Mononuclear cell (primary cell): ENCODE results near the gene UTP25. TPM values are rescaled to one million over a fixed set of nuclear protein-coding genes. Genes with fewer than 3 reads are reported as not detected.
"Not testable (repeated sequence)": the region's sequence is repeated elsewhere in the genome, so short reads cannot be mapped to it uniquely, and the experiment has no call there.

Experiments
- H3K27me3 ChIP-seq: 2 replicates; pipeline ENCODE4 v1.6.0; 2011; ENCODE audit warnings: low read length, control low read depth; ENCODE audit not compliant: insufficient read depth
- H3K4me1 ChIP-seq: 2 replicates; pipeline ENCODE4 v1.5.1; 2011; ENCODE audit warnings: mild to moderate bottlenecking, low read length, control low read depth; ENCODE audit not compliant: insufficient read depth
- H3K4me3 ChIP-seq: 2 replicates; pipeline ENCODE4 v1.5.1; 2011; ENCODE audit warnings: mild to moderate bottlenecking, low read length, moderate library complexity
- H3K9me3 ChIP-seq: 2 replicates; pipeline ENCODE4 v1.5.1; 2011; ENCODE audit warnings: low read depth, mild to moderate bottlenecking, control low read depth, low read length
- total RNA-seq: library from RNA; depleted of rRNA; stranded (reverse); fragments of >200 nt; gene quantifications from one replicate; pipeline ENCODE4 v1.2.3, GENCODE V29; 2012

Gene UTP25
- total RNA-seq, 1 donor: 9.3 TPM

DNA sequence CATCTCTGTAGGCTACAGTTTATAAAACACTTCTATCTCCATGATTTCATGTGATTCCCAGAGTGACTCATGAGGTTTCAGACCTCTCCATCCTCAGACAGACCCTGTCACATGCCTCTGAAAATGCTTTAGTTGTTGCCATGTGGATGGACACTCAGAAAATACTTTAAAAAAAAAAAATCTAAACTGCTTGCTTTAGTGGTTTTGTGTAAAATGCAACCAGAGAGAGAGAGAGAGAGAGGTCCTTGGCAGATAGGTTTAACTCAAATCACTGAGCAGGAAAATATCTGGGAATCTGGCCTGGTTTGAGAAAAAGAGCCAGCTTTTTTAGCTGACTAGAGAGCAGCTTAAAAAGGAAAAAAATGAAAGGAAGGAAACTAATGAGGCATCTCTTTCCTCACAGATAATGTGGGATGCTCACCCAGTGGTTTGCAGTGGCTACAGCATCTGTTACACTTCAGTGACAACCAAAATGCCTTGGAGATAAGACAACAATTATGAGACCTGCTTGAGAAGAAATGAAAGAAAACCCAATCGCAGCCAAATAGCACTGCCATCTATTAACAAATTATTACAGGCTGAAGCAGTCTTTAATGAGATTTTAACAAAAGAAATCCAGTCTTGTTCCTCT lies 55.7 kb downstream of the UTP25 start:
- Histone ChIP-seq H3K4me3 (no peak overlapping the region), H3K27me3 (peaks cover 7% of the 10 kb centered on the region), H3K9me3 (no peaks in the 10 kb centered on the region), H3K4me1 (no peaks in the 10 kb centered on the region)

DNA sequence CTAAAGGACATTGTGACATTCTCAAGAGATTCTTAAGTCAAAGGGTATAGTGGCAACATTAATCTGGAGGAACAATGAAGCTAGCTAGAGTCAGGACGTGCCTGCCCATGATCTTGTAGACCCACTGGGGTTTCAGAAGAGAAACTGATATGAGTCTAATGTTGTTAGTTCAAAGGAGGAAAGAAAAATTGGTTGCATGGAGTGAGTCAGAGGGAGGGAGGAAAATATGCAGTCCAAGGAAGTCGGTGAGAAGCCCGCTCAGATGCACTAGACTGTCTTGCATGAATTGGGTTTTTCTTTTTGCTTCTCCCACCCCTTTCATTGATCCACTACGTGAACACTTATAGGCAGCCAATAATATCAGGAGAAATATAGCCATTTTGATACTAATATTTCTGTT lies 56.5 kb downstream of the UTP25 start:
- H3K4me3 ChIP-seq: no peak overlapping the region
- no peaks in the 10 kb centered on the region for H3K9me3 ChIP-seq
- H3K27me3 ChIP-seq: peaks cover 5% of the 10 kb centered on the region
- no peaks in the 10 kb centered on the region for H3K4me1 ChIP-seq

DNA sequence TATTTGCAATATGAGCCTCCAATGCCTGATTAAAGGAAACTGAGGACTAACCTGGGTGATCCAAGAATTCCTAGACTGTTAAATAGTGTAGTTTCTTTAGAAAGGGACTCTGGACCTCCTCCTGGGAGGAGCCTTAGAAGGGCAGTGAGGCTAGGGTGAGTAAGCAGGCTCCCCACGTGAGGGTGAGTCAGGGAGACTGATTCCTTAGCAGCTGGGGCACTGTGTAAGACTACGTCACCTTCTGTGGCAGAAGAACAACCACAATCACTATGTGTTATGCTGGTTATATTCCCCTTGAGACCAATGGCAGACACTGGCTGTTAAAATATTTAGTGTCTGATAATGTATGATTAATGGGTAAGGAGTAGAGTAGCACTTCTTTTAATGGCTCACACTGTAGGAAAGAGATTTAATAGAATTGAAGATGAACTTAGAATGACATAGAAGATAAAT lies 56.9 kb downstream of the UTP25 start:
- H3K9me3 ChIP-seq: no peaks in the 10 kb centered on the region
- H3K4me3 ChIP-seq: no peak overlapping the region
- H3K4me1 ChIP-seq: no peaks in the 10 kb centered on the region
- peaks cover 5% of the 10 kb centered on the region for H3K27me3 ChIP-seq

DNA sequence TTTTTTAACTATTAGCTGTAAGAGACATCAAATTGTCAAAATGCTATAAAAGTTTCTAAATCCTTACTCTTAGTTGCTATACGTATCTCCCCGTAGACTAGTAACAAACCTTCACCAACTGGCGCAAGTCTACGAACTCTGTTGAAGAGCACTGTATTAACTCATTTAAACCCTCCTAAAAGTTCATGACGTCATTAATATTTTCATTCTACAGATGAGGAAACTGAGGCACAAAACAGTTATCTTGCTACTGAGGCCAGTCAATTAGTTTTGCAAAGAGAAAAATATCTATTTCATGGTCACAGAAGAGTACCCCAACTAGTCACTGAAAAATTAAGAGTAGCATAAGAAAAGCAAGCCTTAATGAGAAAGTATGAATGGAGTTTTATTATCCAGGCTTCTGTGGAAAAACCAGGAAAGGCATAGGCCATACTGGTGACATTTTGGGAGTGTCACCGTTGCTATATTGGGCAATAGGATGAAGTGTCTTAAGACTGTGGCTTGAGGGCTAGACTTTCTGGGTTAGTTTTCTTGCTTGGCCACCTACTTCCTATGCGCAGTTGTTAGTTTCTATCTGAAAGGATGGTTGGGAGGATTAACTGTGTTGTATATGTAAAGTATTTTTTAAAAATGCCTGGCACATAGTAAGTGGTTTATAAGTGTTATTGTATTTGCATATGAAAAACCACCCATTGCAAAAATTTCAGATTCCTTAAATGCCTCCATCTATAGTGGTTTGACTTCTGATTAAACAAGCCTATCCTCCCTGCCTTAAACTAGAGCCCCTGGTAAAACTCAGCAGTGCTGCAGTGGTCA lies 57.8 kb downstream of the UTP25 start:
- no peak overlapping the region for H3K4me3 ChIP-seq
- H3K27me3 ChIP-seq: peaks cover 5% of the 10 kb centered on the region
- no peaks in the 10 kb centered on the region for H3K9me3 ChIP-seq
- H3K4me1 ChIP-seq: no peaks in the 10 kb centered on the region

DNA sequence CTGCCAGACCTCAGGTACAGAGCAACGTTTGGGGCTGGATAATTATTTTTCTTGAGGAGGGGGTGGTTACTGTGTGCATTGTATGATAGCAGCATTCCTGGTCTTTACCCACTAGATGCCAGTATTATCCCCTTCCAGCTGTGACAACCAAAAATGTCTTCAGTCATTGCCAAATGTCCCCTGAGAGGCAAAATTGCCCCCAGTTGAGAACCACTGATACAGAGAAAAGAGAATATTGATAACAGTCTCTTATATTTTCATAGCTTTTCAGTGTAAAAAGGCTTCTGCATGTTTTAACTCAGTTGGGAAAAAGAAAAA lies 58.4 kb downstream of the UTP25 start:
- Histone ChIP-seq H3K27me3 (peaks cover 5% of the 10 kb centered on the region), H3K4me1 (no peaks in the 10 kb centered on the region), H3K4me3 (no peak overlapping the region), H3K9me3 (no peaks in the 10 kb centered on the region)

DNA sequence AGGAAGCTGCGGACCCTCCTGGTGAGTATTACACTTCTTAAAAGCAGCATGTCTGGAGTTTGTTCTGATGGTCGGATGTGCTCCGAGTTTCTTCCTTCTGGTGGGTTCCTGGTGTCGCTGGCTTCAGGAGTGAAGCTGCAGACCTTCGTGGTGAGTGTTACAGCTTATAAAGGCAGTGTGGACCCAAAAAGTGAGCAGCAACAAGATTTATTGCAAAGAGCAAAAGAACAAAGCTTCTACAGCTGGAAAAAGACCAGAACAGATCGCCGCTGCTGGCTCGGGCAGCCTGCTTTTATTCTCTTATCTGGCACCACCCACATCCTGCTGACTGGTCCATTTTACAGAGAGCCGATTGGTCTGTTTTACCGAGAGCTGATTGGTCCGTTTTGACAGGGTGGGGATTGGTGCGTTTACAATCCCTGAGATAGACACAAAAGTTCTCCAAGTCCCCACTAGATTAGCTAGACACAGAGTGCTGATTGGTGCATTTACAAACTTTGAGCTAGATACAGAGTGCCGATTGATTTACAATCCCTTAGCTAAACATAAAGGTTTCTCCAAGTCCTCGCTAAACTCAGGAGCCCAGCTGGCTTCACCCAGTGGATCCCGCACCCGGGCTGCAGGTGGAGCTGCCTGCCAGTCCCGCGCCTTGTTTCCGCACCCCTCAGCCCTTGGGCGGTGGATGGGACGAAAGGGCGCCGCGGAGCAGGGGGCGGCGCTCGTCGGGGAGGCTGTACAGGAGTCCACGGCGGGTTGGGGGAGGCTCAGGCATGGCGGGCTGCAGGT lies 60.7 kb downstream of the UTP25 start:
- H3K4me3 ChIP-seq: not testable (repeated sequence)

DNA sequence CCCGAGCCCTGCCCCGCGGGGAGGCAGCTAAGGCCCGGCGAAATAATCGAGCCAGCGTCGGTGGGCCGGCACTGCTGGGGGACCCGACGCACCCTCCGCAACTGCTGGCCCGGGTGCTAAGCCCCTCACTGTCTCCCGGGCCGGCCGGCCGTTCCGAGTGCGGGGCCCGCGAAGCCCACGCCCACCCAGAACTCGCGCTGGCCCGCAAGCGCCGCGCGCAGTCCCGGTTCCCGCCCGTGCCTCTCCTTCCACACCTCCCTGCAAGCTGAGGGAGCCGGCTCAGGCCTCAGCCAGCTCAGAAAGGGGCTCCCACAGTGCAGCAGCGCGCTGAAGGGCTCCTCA lies 61.3 kb downstream of the UTP25 start:
- H3K4me3 ChIP-seq: no peak overlapping the region
- no peaks in the 10 kb centered on the region for H3K4me1 ChIP-seq
- H3K9me3 ChIP-seq: no peaks in the 10 kb centered on the region
- H3K27me3 ChIP-seq: peaks cover 2% of the 10 kb centered on the region

More for the DNA sequence above, 60.7 kb downstream of the UTP25 start:
- not testable (repeated sequence) for H3K4me1 ChIP-seq, H3K9me3 ChIP-seq, H3K27me3 ChIP-seq

DNA sequence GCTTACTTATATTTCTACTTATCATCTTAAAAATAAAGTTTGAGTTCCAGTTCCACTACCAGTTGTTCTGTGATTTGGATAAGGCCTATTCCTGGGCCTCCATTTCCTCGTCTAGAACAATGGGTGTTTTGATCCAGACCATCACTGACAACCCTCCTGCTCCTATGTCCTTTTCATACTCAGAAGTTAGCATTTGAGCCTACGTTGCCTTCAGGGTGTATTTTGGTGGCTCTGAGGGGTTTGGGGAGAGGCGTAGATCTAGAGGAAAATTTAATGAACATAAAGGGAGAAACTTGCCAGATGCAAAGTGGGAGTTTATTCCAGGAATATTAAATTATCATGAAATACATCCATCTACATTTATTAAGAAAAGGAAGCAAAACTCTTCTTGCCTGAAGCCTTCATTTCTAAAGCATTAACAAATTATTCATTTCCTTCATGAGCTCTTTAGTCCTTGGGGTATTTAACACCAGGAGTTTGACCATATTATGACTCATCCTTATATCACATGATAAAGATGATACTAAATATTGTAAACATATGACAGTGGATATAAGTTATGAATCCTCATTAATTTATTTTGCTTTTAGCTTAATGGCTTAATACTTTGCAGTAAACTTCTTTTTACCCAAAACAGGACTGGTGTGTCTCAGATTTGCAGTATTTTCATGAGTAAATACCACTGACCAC lies 63.0 kb downstream of the UTP25 start:
- no peaks in the 10 kb centered on the region for H3K9me3 ChIP-seq
- H3K27me3 ChIP-seq: no peaks in the 10 kb centered on the region
- no peak overlapping the region for H3K4me3 ChIP-seq
- no peaks in the 10 kb centered on the region for H3K4me1 ChIP-seq

DNA sequence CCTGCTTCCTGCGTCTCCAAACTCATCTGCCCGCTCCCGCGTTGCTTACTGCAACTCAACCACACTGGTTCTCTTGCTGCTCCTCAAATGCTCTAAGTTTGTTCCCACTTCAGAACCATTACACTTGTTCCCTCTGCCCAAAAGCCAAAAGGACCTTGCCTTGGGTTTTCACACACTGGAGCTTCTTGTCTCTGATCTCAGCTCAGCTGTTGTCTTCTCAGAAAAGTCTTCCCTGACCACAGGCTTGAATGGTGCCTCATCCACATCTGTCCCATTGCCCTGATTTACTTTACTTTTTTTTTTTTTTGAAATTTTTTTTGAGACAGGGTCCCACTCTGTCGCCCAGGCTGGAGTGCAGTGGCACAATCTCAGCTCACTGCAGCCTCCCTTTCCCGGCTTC lies 66.0 kb downstream of the UTP25 start:
- H3K4me3 ChIP-seq: no peak overlapping the region
- no peaks in the 10 kb centered on the region for H3K27me3 ChIP-seq
- no peaks in the 10 kb centered on the region for H3K4me1 ChIP-seq
- no peaks in the 10 kb centered on the region for H3K9me3 ChIP-seq

DNA sequence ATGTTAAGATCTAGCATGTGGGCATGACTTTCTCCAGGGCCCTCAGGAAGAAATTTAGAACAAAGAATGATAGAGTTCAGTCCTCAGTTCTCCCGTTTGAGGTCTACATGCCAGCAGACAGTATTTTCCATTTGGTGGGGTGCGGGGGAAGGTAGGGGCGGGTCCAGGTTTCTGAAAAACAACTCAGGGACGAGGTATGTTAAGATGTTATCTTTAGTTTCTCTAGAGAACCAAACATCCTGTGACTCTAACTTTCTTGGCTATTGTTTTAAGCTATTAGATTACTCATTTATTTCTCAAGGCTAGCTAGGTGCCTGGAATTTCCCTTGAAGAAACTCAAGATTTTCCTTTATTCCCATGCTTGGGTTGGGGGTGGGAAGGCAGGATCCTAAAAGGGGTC lies 67.9 kb downstream of the UTP25 start:
- Histone ChIP-seq H3K4me1 (no peaks in the 10 kb centered on the region), H3K27me3 (no peaks in the 10 kb centered on the region), H3K4me3 (no peak overlapping the region), H3K9me3 (no peaks in the 10 kb centered on the region)

DNA sequence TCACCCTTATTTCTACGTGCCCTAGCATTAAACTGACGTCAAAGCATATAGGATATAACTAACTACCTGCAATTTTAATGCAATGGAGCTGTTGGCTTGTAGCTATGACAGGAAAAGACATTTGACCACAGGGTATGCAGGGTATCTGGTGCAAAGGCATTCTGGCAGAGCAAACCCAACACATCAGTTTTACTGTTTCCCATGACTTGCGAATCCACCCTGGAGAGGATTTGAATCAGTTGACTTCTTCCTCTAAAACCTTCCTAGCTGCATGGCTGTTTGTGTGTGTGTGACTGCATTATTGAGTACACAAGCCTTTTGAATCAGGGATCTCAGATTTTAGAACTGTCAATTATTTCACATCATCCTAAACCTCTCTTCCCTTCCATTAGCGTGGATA lies 68.6 kb downstream of the UTP25 start:
- Histone ChIP-seq H3K27me3 (no peaks in the 10 kb centered on the region), H3K9me3 (no peaks in the 10 kb centered on the region), H3K4me1 (no peaks in the 10 kb centered on the region), H3K4me3 (no peak overlapping the region)

DNA sequence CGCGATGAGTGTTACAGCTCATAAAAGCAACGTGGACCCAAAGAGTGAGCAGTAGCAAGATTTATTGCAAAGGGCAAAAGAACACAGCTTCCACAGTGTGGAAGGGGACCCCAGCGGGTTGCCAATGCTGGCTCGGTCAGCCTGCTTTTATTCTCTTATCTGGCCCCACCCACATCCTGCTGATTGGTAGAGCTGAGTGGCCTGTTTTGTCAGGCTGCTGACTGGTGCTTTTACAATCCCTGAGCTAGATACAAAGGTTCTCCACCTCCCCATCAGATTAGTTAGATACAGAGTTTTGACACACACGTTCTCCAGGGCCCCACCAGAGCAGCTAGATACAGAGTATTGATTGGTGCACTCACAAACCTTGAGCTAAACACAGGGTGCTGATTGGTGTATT lies 70.5 kb downstream of the UTP25 start:
- H3K9me3 ChIP-seq, H3K27me3 ChIP-seq, H3K4me1 ChIP-seq, H3K4me3 ChIP-seq: not testable (repeated sequence)

DNA sequence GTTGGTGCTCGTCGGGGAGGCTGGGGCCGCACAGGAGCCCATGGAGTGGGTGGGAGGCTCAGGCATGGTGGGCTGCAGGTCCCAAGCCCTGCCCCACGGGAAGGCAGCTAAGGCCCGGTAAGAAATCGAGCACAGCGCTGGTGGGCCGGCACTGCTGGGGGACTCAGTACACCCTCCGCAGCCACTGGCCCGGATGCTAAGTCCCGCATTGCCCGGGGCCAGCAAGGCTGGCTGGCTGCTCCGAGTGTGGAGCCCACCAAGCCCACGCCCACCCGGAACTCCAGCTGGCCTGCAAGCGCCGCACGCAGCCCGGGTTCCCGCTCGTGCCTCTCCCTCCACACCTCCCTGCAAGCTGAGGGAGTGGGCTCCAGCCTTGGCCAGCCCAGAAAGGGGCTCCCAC lies 71.1 kb downstream of the UTP25 start:
- not testable (repeated sequence) for H3K4me1 ChIP-seq, H3K27me3 ChIP-seq, H3K9me3 ChIP-seq, H3K4me3 ChIP-seq

DNA sequence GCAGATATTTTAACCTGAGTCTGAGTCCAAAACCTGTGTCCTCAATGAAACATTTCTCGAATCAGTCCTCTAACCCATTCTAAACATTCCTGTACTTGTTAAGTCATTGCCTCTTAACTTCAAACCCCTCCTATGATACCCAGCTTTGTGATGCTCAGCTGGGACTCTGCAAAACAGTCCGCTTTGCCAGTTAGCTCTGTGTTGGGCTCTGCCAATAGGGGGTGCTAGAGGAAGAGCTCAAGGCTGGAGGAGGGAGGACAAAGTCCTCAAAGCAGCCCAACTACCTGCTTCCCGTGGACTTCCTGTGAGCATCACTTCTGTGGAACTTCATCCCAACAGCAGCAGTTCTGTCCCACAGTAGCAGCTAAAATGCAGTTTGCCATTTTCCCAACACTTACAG lies 72.2 kb downstream of the UTP25 start:
- Histone ChIP-seq H3K4me1 (no peaks in the 10 kb centered on the region), H3K27me3 (no peaks in the 10 kb centered on the region), H3K9me3 (no peaks in the 10 kb centered on the region), H3K4me3 (no peak overlapping the region)

DNA sequence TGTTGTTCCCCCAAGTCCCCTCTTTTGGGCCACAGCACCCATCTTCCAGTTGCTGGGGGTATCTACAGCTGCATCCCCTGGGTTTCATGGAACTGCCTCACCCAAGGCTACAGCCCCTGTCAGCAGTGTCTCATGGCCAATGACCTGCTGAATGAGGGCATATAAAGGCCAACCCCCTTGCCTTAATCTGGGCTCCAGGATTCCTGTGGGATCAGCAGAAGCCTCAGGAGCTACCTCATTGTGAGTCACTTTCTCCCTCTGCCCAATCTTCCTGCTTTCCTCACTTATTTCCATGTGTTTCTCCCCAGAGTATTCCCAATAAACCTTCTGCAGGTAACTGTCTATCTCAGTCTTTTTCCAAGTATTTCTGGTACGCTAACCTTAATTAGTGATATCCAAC lies 73.0 kb downstream of the UTP25 start:
- H3K9me3 ChIP-seq: no peaks in the 10 kb centered on the region
- no peaks in the 10 kb centered on the region for H3K27me3 ChIP-seq
- no peaks in the 10 kb centered on the region for H3K4me1 ChIP-seq
- H3K4me3 ChIP-seq: no peak overlapping the region
